Measurements from ENCODE around the gene DGKZ. TPM values are rescaled to one million over a fixed set of nuclear protein-coding genes. Genes with fewer than 3 reads are reported as not detected.

Gene DGKZ
- polyA plus RNA-seq, 2 of the 4 experiments (the other 2 are of a cell fraction) = 12.8 to 28.4 TPM

DNA sequence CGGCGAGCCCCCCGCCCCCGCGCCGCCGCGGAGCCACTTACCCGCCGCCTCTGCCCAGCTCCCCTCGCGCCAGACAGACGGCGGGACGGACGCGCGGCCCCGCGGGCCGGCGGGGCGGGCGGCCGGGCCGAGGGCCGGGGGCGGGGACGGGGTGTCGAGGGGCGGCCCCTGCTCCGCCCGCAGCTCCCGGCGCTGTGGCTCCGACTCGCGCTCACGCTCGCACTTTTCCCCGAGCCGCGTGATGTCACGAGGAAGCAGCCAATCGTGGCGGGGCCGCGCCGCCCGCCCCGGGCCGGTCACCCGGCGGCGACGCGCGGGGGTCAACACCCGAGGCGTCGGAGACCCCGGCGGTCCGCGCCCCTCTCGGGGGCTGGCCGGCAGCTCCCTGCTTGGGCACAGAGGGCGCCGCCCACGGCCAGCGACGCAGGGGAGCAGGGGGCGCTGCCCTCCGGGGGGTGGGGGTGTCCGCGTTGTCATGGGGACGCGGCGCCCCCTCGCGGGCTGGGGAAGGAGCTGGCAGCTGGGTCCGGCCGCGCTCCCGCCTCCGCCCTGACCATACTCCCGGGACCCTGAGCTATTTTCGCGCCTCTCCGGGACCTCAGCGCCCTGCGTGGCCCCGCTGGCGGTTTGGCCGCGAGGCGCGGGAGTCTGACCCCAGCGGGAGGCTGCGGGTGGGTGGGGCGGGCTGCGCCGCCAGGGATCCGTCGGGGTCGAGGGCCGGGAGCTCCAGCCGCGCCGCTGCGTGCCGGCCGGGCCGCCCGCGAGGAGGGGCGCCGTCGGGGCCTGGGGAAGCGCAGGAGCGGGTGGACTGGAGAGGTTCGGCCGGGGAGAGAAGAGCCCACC is 44.5 kb downstream of the DGKZ start, which contains the start of gene CHRM4:
Gene CHRM4, minus strand, starts transcription at position 199 of the 843 bp plus-strand sequence. CDS start 5,219 bp downstream, outside the sequence.
- ATAC-seq (peak; percentile 15 to 21; a peak in 3 of 6 replicates), DNase-seq (ENCODE audit: low read depth in 1 of 2, low spot score in 1 of 2) (peak; percentile 65 to 80), FAIRE-seq (no peak)
- H3K9me3 ChIP-seq = no peaks in the 10 kb centered on the region
- peaks cover 18% of the 10 kb centered on the region; the same call in 2 of the 3 replicates for H3K4me1 ChIP-seq
- ChIA-PET CTCF (interaction anchor here (0.7 to 10.2 kb wide), 27 partner anchors 8 to 1049 kb away, joined by 3 to 220 read pairs (median 5); partner anchors contain the start of genes ATG13, DGKZ, HARBI1 and MDK), POLR2A (interaction anchor here (0.8 to 1.1 kb wide), 2 partner anchors 148 to 166 kb away, joined by 4 read pairs; no protein-coding TSS in a partner anchor)
- 4% methylated on average over 4 of the region's 123 CpGs for WGBS (ENCODE audit: missing lambda C conversion rate)
- TF ChIP-seq EHMT2 (IDR thresholded peaks at IDR 0.05; ENCODE audit: low read depth) (no peak), RNF2 (IDR thresholded peaks at IDR 0.05; ENCODE audit: borderline replicate concordance, low read depth) (no peak), MAFK (IDR thresholded peaks at IDR 0.05; ENCODE audit: partially characterized antibody) (no peak), ZNF302 (CRISPR knock-in tag; IDR thresholded peaks at IDR 0.05) (no peak), ESRRA (IDR thresholded peaks at IDR 0.05; ENCODE audit: borderline replicate concordance, low read length) (no peak), RARB (CRISPR knock-in tag; IDR thresholded peaks at IDR 0.05) (no peak), TFCP2L1 (CRISPR knock-in tag; IDR thresholded peaks at IDR 0.05) (no peak), RAD21 (conservative IDR thresholded peaks at IDR 0.05 in 1 of 2, IDR thresholded peaks at IDR 0.05 in 1 of 2) (peak; percentile 36 to 48; a peak in 4 of 5 replicates), PHF8 (IDR thresholded peaks at IDR 0.05; ENCODE audit: borderline replicate concordance, low read depth) (no peak), E2F6 (IDR thresholded peaks at IDR 0.05; ENCODE audit: borderline replicate concordance, low read depth) (peak; percentile 2; the same call in 1 of the 2 replicates), HOXB13 (CRISPR knock-in tag; IDR thresholded peaks at IDR 0.05; ENCODE audit: low read depth) (no peak), HDAC2 (IDR thresholded peaks at IDR 0.05) (no peak), EP300 (IDR thresholded peaks at IDR 0.05) (no peak), SREBF2 (IDR thresholded peaks at IDR 0.05) (no peak), CEBPB (IDR thresholded peaks at IDR 0.05) (no peak), MAZ (IDR thresholded peaks at IDR 0.05; ENCODE audit: borderline replicate concordance, low read depth, low read length) (no peak), SMC3 (IDR thresholded peaks at IDR 0.05) (peak; percentile 25; the same call in 1 of the 3 replicates), MYC (IDR thresholded peaks at IDR 0.05; ENCODE audit: borderline replicate concordance, low read length) (no peak), ZFP36 (IDR thresholded peaks at IDR 0.05; ENCODE audit: borderline replicate concordance, partially characterized antibody) (no peak), CHD2 (IDR thresholded peaks at IDR 0.05; ENCODE audit: low read length, partially characterized antibody) (no peak), GATA3 (IDR thresholded peaks at IDR 0.05; ENCODE audit: borderline replicate concordance) (no peak), NFE2L2 (conservative IDR thresholded peaks at IDR 0.05; ENCODE audit: low read length) (no peak), HMGXB4 (CRISPR knock-in tag; IDR thresholded peaks at IDR 0.05; ENCODE audit: borderline replicate concordance) (no peak), CBX8 (IDR thresholded peaks at IDR 0.05) (no peak), HEYL (CRISPR knock-in tag; IDR thresholded peaks at IDR 0.05) (no peak), NPAS2 (CRISPR knock-in tag; IDR thresholded peaks at IDR 0.05; ENCODE audit: borderline replicate concordance) (no peak), ATOH8 (CRISPR knock-in tag; IDR thresholded peaks at IDR 0.05; ENCODE audit: low read depth) (no peak), JUNB (IDR thresholded peaks at IDR 0.05) (no peak), HOXA7 (CRISPR knock-in tag; IDR thresholded peaks at IDR 0.05) (no peak), MAX (IDR thresholded peaks at IDR 0.05) (0 out of 2 replicates have a peak, but pooled peaks have one; percentile 16), TP53 (CRISPR knock-in tag; IDR thresholded peaks at IDR 0.05) (no peak)
- TF ChIP-seq, protein P1, sequence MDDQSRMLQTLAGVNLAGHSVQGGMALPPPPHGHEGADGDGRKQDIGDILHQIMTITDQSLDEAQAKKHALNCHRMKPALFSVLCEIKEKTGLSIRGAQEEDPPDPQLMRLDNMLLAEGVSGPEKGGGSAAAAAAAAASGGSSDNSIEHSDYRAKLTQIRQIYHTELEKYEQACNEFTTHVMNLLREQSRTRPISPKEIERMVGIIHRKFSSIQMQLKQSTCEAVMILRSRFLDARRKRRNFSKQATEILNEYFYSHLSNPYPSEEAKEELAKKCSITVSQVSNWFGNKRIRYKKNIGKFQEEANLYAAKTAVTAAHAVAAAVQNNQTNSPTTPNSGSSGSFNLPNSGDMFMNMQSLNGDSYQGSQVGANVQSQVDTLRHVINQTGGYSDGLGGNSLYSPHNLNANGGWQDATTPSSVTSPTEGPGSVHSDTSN (IDR thresholded peaks at IDR 0.05) = no peak
- TF ChIP-seq, protein P2, sequence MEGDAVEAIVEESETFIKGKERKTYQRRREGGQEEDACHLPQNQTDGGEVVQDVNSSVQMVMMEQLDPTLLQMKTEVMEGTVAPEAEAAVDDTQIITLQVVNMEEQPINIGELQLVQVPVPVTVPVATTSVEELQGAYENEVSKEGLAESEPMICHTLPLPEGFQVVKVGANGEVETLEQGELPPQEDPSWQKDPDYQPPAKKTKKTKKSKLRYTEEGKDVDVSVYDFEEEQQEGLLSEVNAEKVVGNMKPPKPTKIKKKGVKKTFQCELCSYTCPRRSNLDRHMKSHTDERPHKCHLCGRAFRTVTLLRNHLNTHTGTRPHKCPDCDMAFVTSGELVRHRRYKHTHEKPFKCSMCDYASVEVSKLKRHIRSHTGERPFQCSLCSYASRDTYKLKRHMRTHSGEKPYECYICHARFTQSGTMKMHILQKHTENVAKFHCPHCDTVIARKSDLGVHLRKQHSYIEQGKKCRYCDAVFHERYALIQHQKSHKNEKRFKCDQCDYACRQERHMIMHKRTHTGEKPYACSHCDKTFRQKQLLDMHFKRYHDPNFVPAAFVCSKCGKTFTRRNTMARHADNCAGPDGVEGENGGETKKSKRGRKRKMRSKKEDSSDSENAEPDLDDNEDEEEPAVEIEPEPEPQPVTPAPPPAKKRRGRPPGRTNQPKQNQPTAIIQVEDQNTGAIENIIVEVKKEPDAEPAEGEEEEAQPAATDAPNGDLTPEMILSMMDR (IDR thresholded peaks at IDR 0.05) = peak; percentile 74
- peak within 1 kb of the TSS in 1 of 2 experiments; percentile 63; a peak in 3 of 6 replicates for H3K27ac ChIP-seq
- peak within 1 kb of the TSS; percentile 98 for H3K4me2 ChIP-seq
- peak within 1 kb of the TSS; percentile 59 for H3K4me3 ChIP-seq
